Measurements from ENCODE around the gene FRMD8. TPM values are rescaled to one million over a fixed set of nuclear protein-coding genes. Genes with fewer than 3 reads are reported as not detected.

FRMD8 gene
- total and polyA plus RNA-seq, 10 donors, result 19.3 to 128 (median 84.0) TPM

DNA sequence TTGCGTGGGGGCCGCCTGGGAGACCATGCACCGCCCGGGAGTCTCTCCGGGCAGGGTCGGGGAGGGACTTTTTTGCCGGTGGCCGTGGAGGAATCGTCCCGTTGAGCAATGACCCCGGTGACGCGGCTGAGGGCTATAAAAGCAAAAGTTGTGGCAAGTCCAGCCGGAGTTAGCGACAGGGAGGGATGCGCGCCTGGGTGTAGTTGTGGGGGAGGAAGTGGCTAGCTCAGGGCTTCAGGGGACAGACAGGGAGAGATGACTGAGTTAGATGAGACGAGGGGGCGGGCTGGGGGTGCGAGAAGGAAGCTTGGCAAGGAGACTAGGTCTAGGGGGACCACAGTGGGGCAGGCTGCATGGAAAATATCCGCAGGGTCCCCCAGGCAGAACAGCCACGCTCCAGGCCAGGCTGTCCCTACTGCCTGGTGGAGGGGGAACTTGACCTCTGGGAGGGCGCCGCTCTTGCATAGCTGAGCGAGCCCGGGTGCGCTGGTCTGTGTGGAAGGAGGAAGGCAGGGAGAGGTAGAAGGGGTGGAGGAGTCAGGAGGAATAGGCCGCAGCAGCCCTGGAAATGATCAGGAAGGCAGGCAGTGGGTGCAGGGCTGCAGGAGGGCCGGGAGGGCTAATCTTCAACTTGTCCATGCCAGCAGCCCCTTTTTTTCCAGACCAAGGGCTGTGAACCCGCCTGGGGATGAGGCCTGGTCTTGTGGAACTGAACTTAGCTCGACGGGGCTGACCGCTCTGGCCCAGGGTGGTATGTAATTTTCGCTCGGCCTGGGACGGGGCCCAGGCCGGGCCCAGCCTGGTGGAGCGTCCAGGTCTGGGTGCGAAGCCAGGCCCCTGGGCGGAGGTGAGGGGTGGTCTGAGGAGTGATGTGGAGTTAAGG, 36.4 kb downstream of the FRMD8 start, which contains the start of gene NEAT1:
Gene NEAT1 (plus strand): TSS at position 166 of the 883 bp plus-strand sequence.
- peak; percentile 98 for DNase-seq
- TF ChIP-seq POLR2A (IDR thresholded peaks at IDR 0.05) (peak; percentile 100), POLR2AphosphoS5 (IDR thresholded peaks at IDR 0.05) (peak; percentile 97 to 100 (median 100))
- TF ChIP-seq, protein P1, sequence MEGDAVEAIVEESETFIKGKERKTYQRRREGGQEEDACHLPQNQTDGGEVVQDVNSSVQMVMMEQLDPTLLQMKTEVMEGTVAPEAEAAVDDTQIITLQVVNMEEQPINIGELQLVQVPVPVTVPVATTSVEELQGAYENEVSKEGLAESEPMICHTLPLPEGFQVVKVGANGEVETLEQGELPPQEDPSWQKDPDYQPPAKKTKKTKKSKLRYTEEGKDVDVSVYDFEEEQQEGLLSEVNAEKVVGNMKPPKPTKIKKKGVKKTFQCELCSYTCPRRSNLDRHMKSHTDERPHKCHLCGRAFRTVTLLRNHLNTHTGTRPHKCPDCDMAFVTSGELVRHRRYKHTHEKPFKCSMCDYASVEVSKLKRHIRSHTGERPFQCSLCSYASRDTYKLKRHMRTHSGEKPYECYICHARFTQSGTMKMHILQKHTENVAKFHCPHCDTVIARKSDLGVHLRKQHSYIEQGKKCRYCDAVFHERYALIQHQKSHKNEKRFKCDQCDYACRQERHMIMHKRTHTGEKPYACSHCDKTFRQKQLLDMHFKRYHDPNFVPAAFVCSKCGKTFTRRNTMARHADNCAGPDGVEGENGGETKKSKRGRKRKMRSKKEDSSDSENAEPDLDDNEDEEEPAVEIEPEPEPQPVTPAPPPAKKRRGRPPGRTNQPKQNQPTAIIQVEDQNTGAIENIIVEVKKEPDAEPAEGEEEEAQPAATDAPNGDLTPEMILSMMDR (IDR thresholded peaks at IDR 0.05 in 8 of 11, conservative IDR thresholded peaks at IDR 0.05 in 3 of 11), result no peak
- WGBS, 5 donors, result 1 to 4% (median 1%) methylated on average over 35 to 40 of the region's 40 CpGs
- Histone ChIP-seq H3K27ac (peak within 1 kb of the TSS; percentile 92 to 100 (median 98)), H3K4me1 (peaks cover 32 to 65% (median 57%) of the 10 kb centered on the region in 6 donors), H3K9me3 (no peaks in the 10 kb centered on the region), H3K36me3 (peaks cover 0 to 43% (median 4%) of the 10 kb centered on the region in 6 donors), H3K4me3 (peak within 1 kb of the TSS; percentile 66 to 96 (median 83)), H3K27me3 (replicated peaks in 1 of 7) (no peaks in the 10 kb centered on the region)
- intact Hi-C loops (cut with DNase I; ENCODE audit: low total_unique reads), result no loop called here

DNA sequence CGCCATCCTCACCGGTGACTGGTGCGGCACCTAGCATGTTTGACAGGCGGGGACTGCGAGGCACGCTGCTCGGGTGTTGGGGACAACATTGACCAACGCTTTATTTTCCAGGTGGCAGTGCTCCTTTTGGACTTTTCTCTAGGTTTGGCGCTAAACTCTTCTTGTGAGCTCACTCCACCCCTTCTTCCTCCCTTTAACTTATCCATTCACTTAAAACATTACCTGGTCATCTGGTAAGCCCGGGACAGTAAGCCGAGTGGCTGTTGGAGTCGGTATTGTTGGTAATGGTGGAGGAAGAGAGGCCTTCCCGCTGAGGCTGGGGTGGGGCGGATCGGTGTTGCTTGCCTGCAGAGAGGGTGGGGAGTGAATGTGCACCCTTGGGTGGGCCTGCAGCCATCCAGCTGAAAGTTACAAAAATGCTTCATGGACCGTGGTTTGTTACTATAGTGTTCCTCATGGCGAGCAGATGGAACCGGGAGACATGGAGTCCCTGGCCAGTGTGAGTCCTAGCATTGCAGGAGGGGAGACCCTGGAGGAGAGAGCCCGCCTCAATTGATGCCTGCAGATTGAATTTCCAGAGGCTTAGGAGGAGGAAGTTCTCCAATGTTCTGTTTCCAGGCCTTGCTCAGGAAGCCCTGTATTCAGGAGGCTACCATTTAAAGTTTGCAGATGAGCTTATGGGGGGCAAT, 37.2 kb downstream of the FRMD8 start:
- peak; percentile 84 for DNase-seq
- H3K4me1 ChIP-seq, result peaks cover 36 to 65% (median 57%) of the 10 kb centered on the region in 6 donors

DNA sequence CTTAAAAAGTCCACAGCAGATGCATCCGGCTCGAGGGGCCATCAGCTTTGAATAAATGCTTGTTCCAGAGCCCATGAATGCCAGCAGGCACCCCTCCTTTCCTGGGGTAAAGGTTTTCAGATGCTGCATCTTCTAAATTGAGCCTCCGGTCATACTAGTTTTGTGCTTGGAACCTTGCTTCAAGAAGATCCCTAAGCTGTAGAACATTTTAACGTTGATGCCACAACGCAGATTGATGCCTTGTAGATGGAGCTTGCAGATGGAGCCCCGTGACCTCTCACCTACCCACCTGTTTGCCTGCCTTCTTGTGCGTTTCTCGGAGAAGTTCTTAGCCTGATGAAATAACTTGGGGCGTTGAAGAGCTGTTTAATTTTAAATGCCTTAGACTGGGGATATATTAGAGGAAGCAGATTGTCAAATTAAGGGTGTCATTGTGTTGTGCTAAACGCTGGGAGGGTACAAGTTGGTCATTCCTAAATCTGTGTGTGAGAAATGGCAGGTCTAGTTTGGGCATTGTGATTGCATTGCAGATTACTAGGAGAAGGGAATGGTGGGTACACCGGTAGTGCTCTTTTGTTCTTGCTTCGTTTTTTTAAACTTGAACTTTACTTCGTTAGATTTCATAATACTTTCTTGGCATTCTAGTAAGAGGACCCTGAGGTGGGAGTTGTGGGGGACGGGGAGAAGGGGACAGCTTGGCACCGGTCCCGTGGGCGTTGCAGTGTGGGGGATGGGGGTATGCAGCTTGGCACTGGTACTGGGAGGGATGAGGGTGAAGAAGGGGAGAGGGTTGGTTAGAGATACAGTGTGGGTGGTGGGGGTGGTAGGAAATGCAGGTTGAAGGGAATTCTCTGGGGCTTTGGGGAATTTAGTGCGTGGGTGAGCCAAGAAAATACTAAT, 38.0 kb downstream of the FRMD8 start:
- Histone ChIP-seq H3K36me3 (peaks cover 0 to 48% (median 4%) of the 10 kb centered on the region in 6 donors), H3K9me3 (no peaks in the 10 kb centered on the region), H3K4me1 (peaks cover 37 to 65% (median 57%) of the 10 kb centered on the region in 6 donors), H3K27me3 (replicated peaks in 1 of 7) (no peaks in the 10 kb centered on the region), H3K4me3 (peak overlapping the region; percentile 66 to 96 (median 83)), H3K27ac (peak overlapping the region; percentile 92 to 100 (median 98))
- intact Hi-C loops (cut with DNase I; ENCODE audit: low total_unique reads), result no loop called here
- WGBS, 5 donors, result 1 to 2% (median 1%) methylated on average over 18 of the region's 18 CpGs
- peak; percentile 87 for DNase-seq
- TF ChIP-seq POLR2A (IDR thresholded peaks at IDR 0.05) (peak in 1 of 3 donors; percentile 23), POLR2AphosphoS5 (IDR thresholded peaks at IDR 0.05) (peak; percentile 37 to 81 (median 70))
- TF ChIP-seq, protein P1 (IDR thresholded peaks at IDR 0.05 in 8 of 11, conservative IDR thresholded peaks at IDR 0.05 in 3 of 11), result no peak

More for the DNA sequence above, 37.2 kb downstream of the FRMD8 start:
- peak overlapping the region; percentile 92 to 100 (median 98) for H3K27ac ChIP-seq
- H3K4me3 ChIP-seq, result peak overlapping the region; percentile 66 to 96 (median 83)
- H3K27me3 ChIP-seq (replicated peaks in 1 of 7), result no peaks in the 10 kb centered on the region
- peaks cover 0 to 48% (median 4%) of the 10 kb centered on the region in 6 donors for H3K36me3 ChIP-seq
- H3K9me3 ChIP-seq, result no peaks in the 10 kb centered on the region
- TF ChIP-seq POLR2AphosphoS5 (IDR thresholded peaks at IDR 0.05) (peak in 2 of 3 donors; percentile 75 to 79), POLR2A (IDR thresholded peaks at IDR 0.05) (peak in 1 of 3 donors; percentile 5)
- TF ChIP-seq, protein P1 (IDR thresholded peaks at IDR 0.05 in 8 of 11, conservative IDR thresholded peaks at IDR 0.05 in 3 of 11), result no peak
- intact Hi-C loops (cut with DNase I; ENCODE audit: low total_unique reads), result no loop called here
- 0 to 14% (median 1%) methylated on average over 18 to 19 of the region's 19 CpGs for WGBS, 5 donors

Measured in spleen (tissue), 11 donors.